ENCODE measurements around the gene TAS1R1. TPM values are rescaled to one million over a fixed set of nuclear protein-coding genes. Genes with fewer than 3 reads are reported as not detected.
A peak's percentile ranks its signal among the peaks of the same experiment; 100 is the strongest.

Gene TAS1R1
- total RNA-seq, 1 donor from 2014 or later: not detected

DNA sequence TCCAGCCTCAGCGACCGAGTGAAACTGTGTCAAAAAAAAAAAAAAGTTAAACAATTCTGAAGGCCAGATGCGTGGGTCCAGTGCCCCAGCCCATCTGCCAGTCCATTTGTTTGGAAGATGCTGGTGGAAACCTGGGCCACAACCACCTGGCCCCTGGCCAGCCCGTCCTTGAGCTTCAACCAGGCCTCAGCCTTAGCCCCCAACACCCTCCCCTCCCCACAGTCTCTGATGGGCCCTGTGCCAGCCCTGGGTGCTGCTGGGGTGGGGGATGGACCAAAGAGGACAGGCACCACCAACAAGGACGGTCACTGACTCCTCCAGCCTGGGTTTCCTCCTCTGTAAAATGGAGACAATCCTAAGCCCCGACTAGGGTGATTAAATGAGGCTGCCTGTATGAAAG lies 44.1 kb upstream of the TAS1R1 start:
- no peaks in the 10 kb centered on the region for H3K9me3 ChIP-seq (replicated peaks)
- peaks cover 34% of the 10 kb centered on the region for H3K4me1 ChIP-seq
- no peak for DNase-seq
- intact Hi-C loops (cut with micrococcal nuclease): no loop called here
- TF ChIP-seq, protein P1, sequence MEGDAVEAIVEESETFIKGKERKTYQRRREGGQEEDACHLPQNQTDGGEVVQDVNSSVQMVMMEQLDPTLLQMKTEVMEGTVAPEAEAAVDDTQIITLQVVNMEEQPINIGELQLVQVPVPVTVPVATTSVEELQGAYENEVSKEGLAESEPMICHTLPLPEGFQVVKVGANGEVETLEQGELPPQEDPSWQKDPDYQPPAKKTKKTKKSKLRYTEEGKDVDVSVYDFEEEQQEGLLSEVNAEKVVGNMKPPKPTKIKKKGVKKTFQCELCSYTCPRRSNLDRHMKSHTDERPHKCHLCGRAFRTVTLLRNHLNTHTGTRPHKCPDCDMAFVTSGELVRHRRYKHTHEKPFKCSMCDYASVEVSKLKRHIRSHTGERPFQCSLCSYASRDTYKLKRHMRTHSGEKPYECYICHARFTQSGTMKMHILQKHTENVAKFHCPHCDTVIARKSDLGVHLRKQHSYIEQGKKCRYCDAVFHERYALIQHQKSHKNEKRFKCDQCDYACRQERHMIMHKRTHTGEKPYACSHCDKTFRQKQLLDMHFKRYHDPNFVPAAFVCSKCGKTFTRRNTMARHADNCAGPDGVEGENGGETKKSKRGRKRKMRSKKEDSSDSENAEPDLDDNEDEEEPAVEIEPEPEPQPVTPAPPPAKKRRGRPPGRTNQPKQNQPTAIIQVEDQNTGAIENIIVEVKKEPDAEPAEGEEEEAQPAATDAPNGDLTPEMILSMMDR (IDR thresholded peaks at IDR 0.05; ENCODE audit: borderline replicate concordance): no peak
- no peaks in the 10 kb centered on the region for H3K36me3 ChIP-seq
- no peaks in the 10 kb centered on the region for H3K27me3 ChIP-seq (ENCODE audit: low read depth)
- H3K4me3 ChIP-seq: no peak overlapping the region
- H3K27ac ChIP-seq (replicated peaks): no peak overlapping the region

DNA sequence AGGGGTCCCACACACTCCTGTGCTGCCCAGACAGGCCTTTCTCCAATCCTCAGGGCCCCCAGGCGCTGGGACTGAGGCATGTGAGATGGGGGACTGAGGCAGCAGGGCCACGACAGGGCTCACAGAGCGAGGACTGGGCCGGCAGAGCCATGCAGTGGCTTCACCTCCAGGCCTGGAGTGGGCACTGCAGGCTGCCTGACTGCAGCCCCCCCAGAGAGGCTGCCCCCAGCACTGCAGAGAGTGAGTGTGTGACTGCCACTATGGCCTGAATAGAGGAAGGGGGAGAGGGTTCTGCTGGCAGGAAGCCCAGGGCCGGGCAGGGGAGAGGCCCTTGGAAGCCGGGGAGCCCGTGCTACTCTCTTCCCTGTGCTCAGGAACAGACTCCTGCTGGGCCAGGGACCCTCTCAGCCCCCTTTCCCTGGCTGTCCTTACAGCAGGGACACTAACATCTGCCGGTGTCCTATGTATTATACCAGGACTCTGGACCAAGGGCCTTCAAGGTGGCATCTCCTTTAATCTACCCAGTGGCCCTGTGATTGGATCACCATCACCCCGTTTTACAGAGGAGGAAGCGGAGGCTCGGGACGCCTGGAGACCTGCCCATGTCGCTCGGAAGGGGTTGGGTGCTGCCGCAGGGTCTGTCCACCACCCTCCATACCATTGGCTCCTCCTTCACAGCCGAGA lies 43.4 kb upstream of the TAS1R1 start:
- H3K4me1 ChIP-seq: peaks cover 35% of the 10 kb centered on the region
- no peak overlapping the region for H3K27ac ChIP-seq (replicated peaks)
- no peaks in the 10 kb centered on the region for H3K27me3 ChIP-seq (ENCODE audit: low read depth)
- TF ChIP-seq, protein P1 (IDR thresholded peaks at IDR 0.05; ENCODE audit: borderline replicate concordance): no peak
- no peaks in the 10 kb centered on the region for H3K36me3 ChIP-seq
- no peak overlapping the region for H3K4me3 ChIP-seq
- no peak for DNase-seq
- H3K9me3 ChIP-seq (replicated peaks): no peaks in the 10 kb centered on the region
- intact Hi-C loops (cut with micrococcal nuclease): no loop called here

DNA sequence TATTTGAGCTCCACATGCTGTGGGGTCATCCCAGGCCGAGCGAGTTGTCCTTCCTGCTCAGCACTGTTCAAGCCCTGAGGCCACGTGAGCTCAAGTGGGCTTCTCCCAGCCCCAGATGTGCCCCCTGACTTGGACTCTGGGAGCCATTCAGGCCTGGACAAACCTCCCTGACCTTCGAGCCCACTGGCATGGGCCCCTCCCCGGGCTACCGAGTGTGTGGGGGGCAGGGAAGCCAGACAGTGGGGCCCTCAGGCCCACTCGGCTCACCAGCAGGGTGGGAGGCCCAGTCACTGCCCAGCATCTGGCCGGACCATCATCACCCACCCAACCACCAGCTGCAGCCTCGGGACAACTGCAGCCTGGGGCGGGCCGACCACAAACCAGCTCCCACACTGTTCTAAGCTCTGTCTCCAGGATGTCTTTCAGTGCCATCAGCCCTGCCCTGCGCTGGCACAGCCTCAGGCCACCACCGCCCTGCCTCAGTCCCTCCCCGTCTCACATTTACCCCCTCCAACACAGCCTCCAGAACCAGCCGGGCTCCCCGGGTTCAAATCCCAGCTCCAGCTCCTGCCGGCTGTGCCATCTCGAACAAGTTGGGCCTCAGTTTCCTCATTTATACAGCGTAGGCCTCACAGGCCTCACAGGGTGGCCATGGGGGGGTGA lies 42.7 kb upstream of the TAS1R1 start:
- no peaks in the 10 kb centered on the region for H3K9me3 ChIP-seq (replicated peaks)
- no peaks in the 10 kb centered on the region for H3K27me3 ChIP-seq (ENCODE audit: low read depth)
- TF ChIP-seq, protein P1 (IDR thresholded peaks at IDR 0.05; ENCODE audit: borderline replicate concordance): no peak
- peaks cover 28% of the 10 kb centered on the region for H3K4me1 ChIP-seq
- no peak overlapping the region for H3K27ac ChIP-seq (replicated peaks)
- no peak overlapping the region for H3K4me3 ChIP-seq
- intact Hi-C loops (cut with micrococcal nuclease): no loop called here
- no peak for DNase-seq
- no peaks in the 10 kb centered on the region for H3K36me3 ChIP-seq

DNA sequence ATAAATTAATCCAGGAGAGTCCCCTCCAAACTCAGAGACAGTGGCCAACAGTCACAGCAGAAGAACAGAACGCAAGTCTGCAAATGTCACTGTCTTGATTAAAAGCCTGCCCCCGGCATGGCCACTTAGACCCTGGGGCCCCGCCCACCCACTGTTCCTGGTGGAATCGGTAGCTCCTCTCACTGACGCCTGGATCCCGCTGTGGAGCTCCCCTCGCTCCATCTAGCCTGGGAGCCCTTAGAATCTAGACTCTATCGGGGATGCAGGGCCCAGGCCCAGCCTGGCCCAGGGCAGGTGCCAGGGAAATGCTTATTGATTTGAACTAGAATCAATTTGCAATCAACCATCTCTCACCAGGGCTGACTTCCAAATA lies 42.2 kb upstream of the TAS1R1 start:
- no peaks in the 10 kb centered on the region for H3K27me3 ChIP-seq (ENCODE audit: low read depth)
- H3K36me3 ChIP-seq: no peaks in the 10 kb centered on the region
- intact Hi-C loops (cut with micrococcal nuclease): no loop called here
- no peak overlapping the region for H3K4me3 ChIP-seq
- H3K27ac ChIP-seq (replicated peaks): peak overlapping the region; percentile 40
- peaks cover 23% of the 10 kb centered on the region for H3K4me1 ChIP-seq
- no peak for DNase-seq
- no peaks in the 10 kb centered on the region for H3K9me3 ChIP-seq (replicated peaks)
- TF ChIP-seq, protein P1 (IDR thresholded peaks at IDR 0.05; ENCODE audit: borderline replicate concordance): no peak

DNA sequence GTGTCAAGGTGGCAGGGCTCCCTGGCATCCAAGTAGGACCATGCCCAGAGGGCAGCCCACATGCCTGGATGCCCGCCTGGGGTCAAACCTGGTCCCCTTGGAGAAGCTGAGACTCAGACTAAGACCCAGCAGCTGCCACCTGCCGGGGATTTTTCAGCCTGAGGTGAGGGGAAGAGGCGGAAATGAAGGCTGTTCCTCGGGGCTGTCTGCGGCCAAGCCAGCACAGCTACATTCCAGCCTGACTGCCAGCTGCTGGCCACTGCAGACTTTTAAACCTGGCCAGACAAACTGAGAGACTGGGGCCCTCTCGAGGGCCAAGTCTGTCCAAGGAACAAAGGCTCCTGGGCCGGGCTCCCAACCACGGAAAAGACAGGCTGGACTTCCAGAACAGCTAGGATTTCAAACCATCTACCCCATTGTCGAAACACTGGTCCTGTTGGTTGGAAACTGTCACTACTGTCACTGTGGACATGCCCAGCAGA lies 41.7 kb upstream of the TAS1R1 start:
- H3K27me3 ChIP-seq (ENCODE audit: low read depth): no peaks in the 10 kb centered on the region
- H3K4me3 ChIP-seq: no peak overlapping the region
- intact Hi-C loops (cut with micrococcal nuclease): no loop called here
- DNase-seq: no peak
- TF ChIP-seq, protein P1 (IDR thresholded peaks at IDR 0.05; ENCODE audit: borderline replicate concordance): no peak
- H3K27ac ChIP-seq (replicated peaks): peak overlapping the region; percentile 40
- peaks cover 22% of the 10 kb centered on the region for H3K4me1 ChIP-seq
- H3K36me3 ChIP-seq: no peaks in the 10 kb centered on the region
- no peaks in the 10 kb centered on the region for H3K9me3 ChIP-seq (replicated peaks)
